ENCODE data around the gene HOXA11.

The HOXA11 gene

GRCh38 chr7:27212497-27213432 is 27.7 kb upstream of the HOXA11 start:
- no peak for TF ChIP-seq POLR2A (IDR thresholded peaks at IDR 0.05; ENCODE audit: low read depth, low read length)
- DNase-seq (ENCODE audit: insufficient read length, low spot score) (no peak), FAIRE-seq (no peak)

- DNase-seq (ENCODE audit: insufficient read length, low spot score) (no peak), FAIRE-seq (no peak)
- no peak for TF ChIP-seq POLR2A (IDR thresholded peaks at IDR 0.05; ENCODE audit: low read depth, low read length)
These were observed 26.8 kb upstream of the HOXA11 start for GRCh38 chr7:27211764-27212204.

GRCh38 chr7:27211084-27211446 is 26.0 kb upstream of the HOXA11 start:
- no peak for TF ChIP-seq POLR2A (IDR thresholded peaks at IDR 0.05; ENCODE audit: low read depth, low read length)
- DNase-seq (ENCODE audit: insufficient read length, low spot score) (no peak), FAIRE-seq (no peak)

- FAIRE-seq = no peak
- no peak for TF ChIP-seq POLR2A (IDR thresholded peaks at IDR 0.05; ENCODE audit: low read depth, low read length)
- DNase-seq (ENCODE audit: insufficient read length, low spot score) = no peak
These were observed 25.5 kb upstream of the HOXA11 start for GRCh38 chr7:27210441-27211083.

GRCh38 chr7:27209933-27210440 is 25.0 kb upstream of the HOXA11 start:
- FAIRE-seq = no peak
- DNase-seq (ENCODE audit: insufficient read length, low spot score) = no peak

GRCh38 chr7:27208998-27209397 is 24.0 kb upstream of the HOXA11 start:
- no peak for FAIRE-seq
- no peak for DNase-seq (ENCODE audit: insufficient read length, low spot score)
- TF ChIP-seq POLR2A (IDR thresholded peaks at IDR 0.05; ENCODE audit: low read depth, low read length) = no peak

More at GRCh38 chr7:27209933-27210440, 25.0 kb upstream of the HOXA11 start:
- TF ChIP-seq POLR2A (IDR thresholded peaks at IDR 0.05; ENCODE audit: low read depth, low read length) = no peak

- FAIRE-seq (no peak), DNase-seq (ENCODE audit: insufficient read length, low spot score) (no peak)
- TF ChIP-seq POLR2A (IDR thresholded peaks at IDR 0.05; ENCODE audit: low read depth, low read length) = no peak
These were observed 22.4 kb upstream of the HOXA11 start for GRCh38 chr7:27207348-27207985.

- TF ChIP-seq POLR2A (IDR thresholded peaks at IDR 0.05; ENCODE audit: low read depth, low read length) = no peak
- FAIRE-seq (no peak), DNase-seq (ENCODE audit: insufficient read length, low spot score) (no peak)
These were observed 20.6 kb upstream of the HOXA11 start for GRCh38 chr7:27205325-27206280.

- DNase-seq (ENCODE audit: insufficient read length, low spot score) = no peak
- FAIRE-seq = no peak
- no peak for TF ChIP-seq POLR2A (IDR thresholded peaks at IDR 0.05; ENCODE audit: low read depth, low read length)
These were observed 19.9 kb upstream of the HOXA11 start for GRCh38 chr7:27204851-27205322.

GRCh38 chr7:27203964-27204594 is 19.0 kb upstream of the HOXA11 start:
- FAIRE-seq (no peak), DNase-seq (ENCODE audit: insufficient read length, low spot score) (no peak)
- no peak for TF ChIP-seq POLR2A (IDR thresholded peaks at IDR 0.05; ENCODE audit: low read depth, low read length)

GRCh38 chr7:27203365-27203953 is 18.4 kb upstream of the HOXA11 start:
- DNase-seq (ENCODE audit: insufficient read length, low spot score) = no peak
- no peak for FAIRE-seq
- no peak for TF ChIP-seq POLR2A (IDR thresholded peaks at IDR 0.05; ENCODE audit: low read depth, low read length)

- FAIRE-seq = no peak
- DNase-seq (ENCODE audit: insufficient read length, low spot score) = no peak
These were observed 17.8 kb upstream of the HOXA11 start for GRCh38 chr7:27202862-27203134.

More at GRCh38 chr7:27202862-27203134, 17.8 kb upstream of the HOXA11 start:
- no peak for TF ChIP-seq POLR2A (IDR thresholded peaks at IDR 0.05; ENCODE audit: low read depth, low read length)

All from H54 (cell line).